Hepatocyte (in vitro differentiated cells): ENCODE results near the gene LPP.

Experiments used
- EZH2 ChIP-seq: fragments of 200-600 bp; sonication (generic); IDR thresholded peaks from 2 replicates; pipeline ENCODE4 v1.6.1; 2016; ENCODE audit warnings: antibody characterized with exemption, mild to moderate bottlenecking, borderline replicate concordance
- EZH2phosphoT487 ChIP-seq: fragments of 200-600 bp; sonication (generic); IDR thresholded peaks from one replicate; pipeline ENCODE4 v1.6.1; 2018; ENCODE audit warnings: antibody characterized with exemption, mild to moderate bottlenecking, low read depth, moderate library complexity; ENCODE audit not compliant: unreplicated experiment, severe bottlenecking
- TF ChIP-seq, protein P1 (sequence below): fragments of 200-600 bp; sonication (generic); IDR thresholded peaks from 2 replicates; pipeline ENCODE4 v1.5.1; 2016; ENCODE audit warnings: antibody characterized with exemption, mild to moderate bottlenecking; ENCODE audit not compliant: poor library complexity

GRCh38 chr3:188664795-188665194, 510.8 kb downstream of the LPP start:
- TF ChIP-seq EZH2phosphoT487 (no peak), EZH2 (no peak)
- TF ChIP-seq, protein P1, sequence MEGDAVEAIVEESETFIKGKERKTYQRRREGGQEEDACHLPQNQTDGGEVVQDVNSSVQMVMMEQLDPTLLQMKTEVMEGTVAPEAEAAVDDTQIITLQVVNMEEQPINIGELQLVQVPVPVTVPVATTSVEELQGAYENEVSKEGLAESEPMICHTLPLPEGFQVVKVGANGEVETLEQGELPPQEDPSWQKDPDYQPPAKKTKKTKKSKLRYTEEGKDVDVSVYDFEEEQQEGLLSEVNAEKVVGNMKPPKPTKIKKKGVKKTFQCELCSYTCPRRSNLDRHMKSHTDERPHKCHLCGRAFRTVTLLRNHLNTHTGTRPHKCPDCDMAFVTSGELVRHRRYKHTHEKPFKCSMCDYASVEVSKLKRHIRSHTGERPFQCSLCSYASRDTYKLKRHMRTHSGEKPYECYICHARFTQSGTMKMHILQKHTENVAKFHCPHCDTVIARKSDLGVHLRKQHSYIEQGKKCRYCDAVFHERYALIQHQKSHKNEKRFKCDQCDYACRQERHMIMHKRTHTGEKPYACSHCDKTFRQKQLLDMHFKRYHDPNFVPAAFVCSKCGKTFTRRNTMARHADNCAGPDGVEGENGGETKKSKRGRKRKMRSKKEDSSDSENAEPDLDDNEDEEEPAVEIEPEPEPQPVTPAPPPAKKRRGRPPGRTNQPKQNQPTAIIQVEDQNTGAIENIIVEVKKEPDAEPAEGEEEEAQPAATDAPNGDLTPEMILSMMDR = no peak
